Keratinocyte (primary cell): ENCODE results near the gene E2F7. TPM values are rescaled to one million over a fixed set of nuclear protein-coding genes. Genes with fewer than 3 reads are reported as not detected.

Experiments used
- DNase-seq: peaks from one replicate; pipeline ENCODE4 v3.0.0-alpha.2; 2011; ENCODE audit warnings: low read depth, missing footprints, low spot score
- FAIRE-seq: peaks from 2 replicates; lab custom pipeline; 2011; peaks lifted over from hg19 to GRCh38; lab: Jason Lieb, UNC
- H2AFZ ChIP-seq: 2 replicates; pipeline ENCODE4 v1.6.0; 2012; ENCODE audit warnings: low read length, control low read depth, inconsistent platforms; ENCODE audit not compliant: control insufficient read depth
- H3K27ac ChIP-seq: 2 replicates; pipeline ENCODE4 v1.5.1; 2011; ENCODE audit warnings: low read length; ENCODE audit not compliant: control insufficient read depth, insufficient read depth
- H3K27me3 ChIP-seq: 3 replicates; pipeline ENCODE4 v1.6.0; 2011; ENCODE audit warnings: low read length; ENCODE audit not compliant: control insufficient read depth, insufficient read depth; ENCODE audit errors: extremely low read depth
- H3K36me3 ChIP-seq, 2 experiments: 2 replicates in 1 of 2; 3 replicates in 1 of 2; pipeline ENCODE4 v1.5.1; 2011; ENCODE audit warnings: low read length in 2 of 2, mild to moderate bottlenecking in 1 of 2; ENCODE audit not compliant: control insufficient read depth in 2 of 2, insufficient read depth in 2 of 2; ENCODE audit errors: extremely low read depth in 1 of 2
- H3K4me1 ChIP-seq: 3 replicates; pipeline ENCODE4 v1.5.1; 2011; ENCODE audit warnings: low read length; ENCODE audit not compliant: control insufficient read depth, insufficient read depth; ENCODE audit errors: extremely low read depth
- H3K4me2 ChIP-seq: 3 replicates; pipeline ENCODE4 v1.6.0; 2011; ENCODE audit warnings: low read depth, low read length; ENCODE audit not compliant: control insufficient read depth, insufficient read depth; ENCODE audit errors: extremely low read depth
- H3K4me3 ChIP-seq, 3 experiments: fragments of 200-600 bp in 1 of 3; sonication (generic) in 1 of 3; 2 replicates in 2 of 3; 3 replicates in 1 of 3; pipeline ENCODE4 v1.5.1; 2011 to 2016; ENCODE audit warnings: low read length in 3 of 3, mild to moderate bottlenecking in 3 of 3, control low read depth in 2 of 3, inconsistent platforms in 1 of 3, low read depth in 1 of 3, mixed read lengths in 1 of 3, mixed run types in 1 of 3, moderate library complexity in 1 of 3; ENCODE audit not compliant: control insufficient read depth in 2 of 3, insufficient read depth in 2 of 3; ENCODE audit errors: extremely low read depth in 1 of 3
- H3K79me2 ChIP-seq: 2 replicates; pipeline ENCODE4 v1.6.0; 2012; ENCODE audit warnings: low read length; ENCODE audit not compliant: control insufficient read depth, insufficient read depth
- H3K9ac ChIP-seq: 3 replicates; pipeline ENCODE4 v1.6.0; 2011; ENCODE audit warnings: low read length; ENCODE audit not compliant: control insufficient read depth, insufficient read depth; ENCODE audit errors: extremely low read depth
- H3K9me1 ChIP-seq: 3 replicates; pipeline ENCODE4 v1.6.0; 2011; ENCODE audit warnings: low read length; ENCODE audit not compliant: control insufficient read depth, insufficient read depth; ENCODE audit errors: extremely low read depth
- H3K9me3 ChIP-seq: 2 replicates; pipeline ENCODE4 v1.5.1; 2012; ENCODE audit warnings: low read depth, low read length; ENCODE audit not compliant: control insufficient read depth
- H4K20me1 ChIP-seq: 3 replicates; pipeline ENCODE4 v1.6.0; 2011; ENCODE audit warnings: low read length; ENCODE audit not compliant: control insufficient read depth, insufficient read depth; ENCODE audit errors: extremely low read depth
- CTCF ChIP-seq, 3 experiments: IDR thresholded peaks in 1 of 3; conservative IDR thresholded peaks in 1 of 3; optimal IDR thresholded peaks in 1 of 3; 2 replicates in 2 of 3; 3 replicates in 1 of 3; pipeline versions ENCODE3 to v1.5.1; 2011; ENCODE audit warnings: low read length in 3 of 3, mild to moderate bottlenecking in 3 of 3, moderate library complexity in 2 of 3, control low read depth in 1 of 3, inconsistent platforms in 1 of 3; ENCODE audit not compliant: insufficient read depth in 2 of 3; ENCODE audit errors: extremely low read depth in 1 of 3
- EZH2 ChIP-seq: IDR thresholded peaks from one replicate; pipeline ENCODE4 v1.6.1; 2012; ENCODE audit warnings: inconsistent platforms, mild to moderate bottlenecking, low read length, moderate library complexity
- dilution Hi-C: fragments of 300-500 bp; cut with MboI; formaldehyde crosslinking; loops from one replicate; pipeline ENCODE4 v1.7.0; 2020; ENCODE audit warnings: low sequenced_read_pairs; ENCODE audit not compliant: extremely low pct_ligation_motif_present
- polyA plus RNA-seq, 5 experiments: library from polyadenylated mRNA; depleted of rRNA in 3 of 5; stranded (reverse) in 3 of 5; stranded (forward) in 1 of 5; unstranded in 1 of 5; fragments of >200 nt; gene quantifications; 1 replicate in 1 of 5; 2 replicates in 3 of 5; 3 replicates in 1 of 5; pipeline versions ENCODE4 v1.2.1 to v1.2.3, GENCODE V29; 2011 to 2012; ENCODE audit warnings: missing spikeins in 2 of 5, low read depth in 1 of 5, low replicate concordance in 1 of 5

Gene E2F7
- polyA plus RNA-seq, 1 donor (not counting 4 experiments of a cell fraction or from before 2014, with no cell fraction given): 9.9 TPM

- no peaks in the 10 kb centered on the region for H3K9me1 ChIP-seq
- peak overlapping the region; percentile 49 for H3K9ac ChIP-seq
- no peaks in the 10 kb centered on the region for H3K9me3 ChIP-seq
- peak overlapping the region; percentile 57 for H3K4me2 ChIP-seq
- peak overlapping the region; percentile 87 for H3K27ac ChIP-seq
- DNase-seq (peak; percentile 89), FAIRE-seq (peak; percentile 86)
- no peak overlapping the region for H3K4me3 ChIP-seq
- H4K20me1 ChIP-seq: no peaks in the 10 kb centered on the region
- peaks cover 10 to 20% of the 10 kb centered on the region in 2 experiments for H3K36me3 ChIP-seq
- no peaks in the 10 kb centered on the region for H3K27me3 ChIP-seq
- dilution Hi-C loops: no loop called here
- peaks cover 22% of the 10 kb centered on the region for H3K4me1 ChIP-seq
- no peak for TF ChIP-seq CTCF (optimal IDR thresholded peaks at IDR 0.05 in 1 of 3, IDR thresholded peaks at IDR 0.05 in 1 of 3, conservative IDR thresholded peaks at IDR 0.05 in 1 of 3; ENCODE audit: extremely low read depth in 1 of 3, insufficient read depth in 2 of 3, low read length in 3 of 3)
- no peak for TF ChIP-seq EZH2
- no peak overlapping the region for H2AFZ ChIP-seq
- H3K79me2 ChIP-seq: peaks cover 2% of the 10 kb centered on the region
Measured at GRCh38 chr12:77032406-77032805, 33.0 kb downstream of the E2F7 start.

- dilution Hi-C loops: no loop called here
- peak; percentile 52 for DNase-seq
- peak overlapping the region; percentile 57 for H3K4me2 ChIP-seq
Measured at GRCh38 chr12:77031745-77032144, 33.6 kb downstream of the E2F7 start.

More at GRCh38 chr12:77031745-77032144, 33.6 kb downstream of the E2F7 start:
- no peaks in the 10 kb centered on the region for H4K20me1 ChIP-seq
- no peaks in the 10 kb centered on the region for H3K27me3 ChIP-seq
- H3K9me1 ChIP-seq: no peaks in the 10 kb centered on the region
- peak overlapping the region; percentile 49 for H3K9ac ChIP-seq
- no peak overlapping the region for H2AFZ ChIP-seq
- no peak overlapping the region for H3K4me3 ChIP-seq
- no peak for TF ChIP-seq EZH2
- TF ChIP-seq CTCF (optimal IDR thresholded peaks at IDR 0.05 in 1 of 3, IDR thresholded peaks at IDR 0.05 in 1 of 3, conservative IDR thresholded peaks at IDR 0.05 in 1 of 3; ENCODE audit: extremely low read depth in 1 of 3, insufficient read depth in 2 of 3, low read length in 3 of 3): no peak
- no peaks in the 10 kb centered on the region for H3K9me3 ChIP-seq
- H3K79me2 ChIP-seq: peaks cover 2% of the 10 kb centered on the region
- H3K4me1 ChIP-seq: peaks cover 22% of the 10 kb centered on the region
- peak overlapping the region; percentile 87 for H3K27ac ChIP-seq
- no peak for FAIRE-seq
- peaks cover 10 to 20% of the 10 kb centered on the region in 2 experiments for H3K36me3 ChIP-seq
